KMS-11 (cell line): ENCODE results near the gene MMAB.

ENCODE experiments used
- H2AFZ ChIP-seq: fragments of 200-600 bp; sonication (generic); 2 replicates; pipeline ENCODE4 v1.6.1; 2016; ENCODE audit warnings: antibody characterized with exemption, mixed run types, low read depth
- H3K27ac ChIP-seq: fragments of 200-600 bp; sonication (generic); 2 replicates; pipeline ENCODE4 v1.6.1; 2016; ENCODE audit warnings: mild to moderate bottlenecking, mixed run types
- H3K27me3 ChIP-seq: fragments of 200-600 bp; sonication (generic); 2 replicates; pipeline ENCODE4 v1.6.1; 2017; ENCODE audit warnings: mild to moderate bottlenecking, low read depth, mixed run types, moderate library complexity; ENCODE audit not compliant: insufficient read depth
- H3K36me3 ChIP-seq: fragments of 200-600 bp; sonication (generic); 2 replicates; pipeline ENCODE4 v1.6.1; 2017; ENCODE audit warnings: mild to moderate bottlenecking, mixed run types; ENCODE audit not compliant: insufficient read depth
- H3K4me1 ChIP-seq: fragments of 200-600 bp; sonication (generic); 2 replicates; pipeline ENCODE4 v1.6.1; 2016; ENCODE audit warnings: mild to moderate bottlenecking, low read depth, mixed run types; ENCODE audit not compliant: poor library complexity, severe bottlenecking
- H3K4me2 ChIP-seq: fragments of 200-600 bp; sonication (generic); 2 replicates; pipeline ENCODE4 v1.7.0; 2016; ENCODE audit warnings: mild to moderate bottlenecking, mixed run types
- H3K4me3 ChIP-seq: fragments of 200-600 bp; sonication (generic); IDR thresholded peaks from 2 replicates; pipeline ENCODE4 v1.6.1; 2017; ENCODE audit warnings: low read depth, low read length, mixed read lengths; ENCODE audit not compliant: insufficient read depth
- H3K79me2 ChIP-seq: fragments of 200-600 bp; sonication (generic); 2 replicates; pipeline ENCODE4 v1.6.1; 2016; ENCODE audit warnings: low read depth, mixed run types; ENCODE audit not compliant: insufficient read depth
- H3K9ac ChIP-seq: fragments of 200-600 bp; sonication (generic); 2 replicates; pipeline ENCODE4 v1.6.1; 2016; ENCODE audit warnings: mild to moderate bottlenecking, mixed run types
- H4K20me1 ChIP-seq: fragments of 200-600 bp; sonication (generic); 2 replicates; pipeline ENCODE4 v1.6.1; 2016; ENCODE audit warnings: mild to moderate bottlenecking, mixed run types; ENCODE audit not compliant: insufficient read depth
- CTCF ChIP-seq: fragments of 200-600 bp; sonication (generic); conservative IDR thresholded peaks from 2 replicates; pipeline ENCODE4 v1.6.1; 2017; ENCODE audit warnings: low read depth, mild to moderate bottlenecking, antibody characterized with exemption, low read length, moderate library complexity, mixed read lengths

The MMAB gene

GRCh38 chr12:109587921-109588320 is 14.6 kb upstream of the MMAB start:
- H3K27ac ChIP-seq, result no peak overlapping the region
- no peak overlapping the region for H3K4me3 ChIP-seq
- H3K9ac ChIP-seq, result no peak overlapping the region
- H3K36me3 ChIP-seq, result no peaks in the 10 kb centered on the region
- H2AFZ ChIP-seq, result no peak overlapping the region
- H3K79me2 ChIP-seq, result no peaks in the 10 kb centered on the region
- no peaks in the 10 kb centered on the region for H3K4me1 ChIP-seq
- H3K27me3 ChIP-seq, result no peaks in the 10 kb centered on the region
- no peak for TF ChIP-seq CTCF
- no peak overlapping the region for H3K4me2 ChIP-seq
- H4K20me1 ChIP-seq, result no peaks in the 10 kb centered on the region

- Histone ChIP-seq H3K36me3 (no peaks in the 10 kb centered on the region), H3K79me2 (no peaks in the 10 kb centered on the region), H3K27me3 (no peaks in the 10 kb centered on the region), H3K9ac (no peak overlapping the region), H4K20me1 (no peaks in the 10 kb centered on the region), H2AFZ (no peak overlapping the region), H3K4me1 (no peaks in the 10 kb centered on the region), H3K4me3 (no peak overlapping the region), H3K27ac (no peak overlapping the region), H3K4me2 (no peak overlapping the region)
- no peak for TF ChIP-seq CTCF
These were observed 13.3 kb upstream of the MMAB start for GRCh38 chr12:109586385-109587296.

DNA sequence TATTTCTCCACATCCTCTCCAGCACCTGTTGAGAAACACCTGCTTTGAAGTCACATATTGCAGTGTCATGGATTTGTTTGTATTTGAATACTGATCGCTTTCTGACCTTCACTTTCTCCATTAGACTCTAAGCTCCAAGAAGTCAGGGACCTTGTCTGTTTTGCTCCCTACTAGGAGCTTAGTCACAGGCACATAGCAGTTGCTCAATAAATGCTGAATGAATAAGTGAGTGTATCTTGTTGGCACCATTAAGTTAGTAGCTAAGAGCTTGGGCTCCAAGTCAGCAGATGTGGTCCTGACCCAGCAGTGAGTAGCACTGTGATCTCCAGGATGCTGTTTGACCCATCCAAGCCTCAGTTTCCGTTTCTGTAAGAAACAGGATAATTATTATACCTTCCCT is 10.4 kb upstream of the MMAB start:
- Histone ChIP-seq H3K4me1 (no peaks in the 10 kb centered on the region), H3K4me3 (no peak overlapping the region), H3K27me3 (no peaks in the 10 kb centered on the region), H2AFZ (no peak overlapping the region), H3K9ac (no peak overlapping the region), H3K79me2 (no peaks in the 10 kb centered on the region), H3K27ac (no peak overlapping the region), H3K4me2 (no peak overlapping the region), H3K36me3 (no peaks in the 10 kb centered on the region), H4K20me1 (no peaks in the 10 kb centered on the region)
- TF ChIP-seq CTCF, result no peak

DNA sequence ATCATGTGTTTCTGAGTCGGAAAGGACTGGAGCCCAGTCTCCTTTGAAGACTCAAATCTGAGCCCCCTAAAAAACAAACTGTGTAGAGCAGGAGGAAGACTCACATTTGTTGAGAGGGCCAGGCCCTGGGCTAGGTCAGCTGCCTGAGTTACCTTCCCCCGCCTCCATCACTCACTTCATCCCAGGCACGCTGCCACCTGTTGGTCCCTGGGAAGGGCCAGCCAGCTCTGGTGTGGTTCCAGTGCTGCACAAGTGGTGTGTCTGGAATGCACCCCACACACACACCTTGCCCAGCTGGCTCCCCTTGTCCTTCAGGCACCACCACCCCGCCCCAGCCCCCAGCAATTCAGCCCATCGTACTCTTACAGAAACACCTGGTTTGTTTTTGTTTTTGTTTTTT is 9.3 kb upstream of the MMAB start:
- H3K4me2 ChIP-seq, result no peak overlapping the region
- H3K79me2 ChIP-seq, result no peaks in the 10 kb centered on the region
- H3K36me3 ChIP-seq, result no peaks in the 10 kb centered on the region
- H3K27me3 ChIP-seq, result no peaks in the 10 kb centered on the region
- no peak overlapping the region for H3K27ac ChIP-seq
- H4K20me1 ChIP-seq, result no peaks in the 10 kb centered on the region
- no peak overlapping the region for H3K4me3 ChIP-seq
- H3K4me1 ChIP-seq, result no peaks in the 10 kb centered on the region
- no peak overlapping the region for H2AFZ ChIP-seq
- H3K9ac ChIP-seq, result no peak overlapping the region
- TF ChIP-seq CTCF, result no peak
